HG03097 (cell line): Measurements from ENCODE around the gene C16orf74.
A peak's percentile ranks its signal among the peaks of the same experiment; 100 is the strongest.

ENCODE experiments used
- ATAC-seq: cut with Tn5 transposase; IDR thresholded peaks from one replicate; pipeline ENCODE4 v1.9.1; 2021; ENCODE audit not compliant: unreplicated experiment, low FRiP score

Gene C16orf74

GRCh38 chr16:85777583-85778310 is 26.9 kb upstream of the C16orf74 start:
- no peak for ATAC-seq

- no peak for ATAC-seq
Observed at GRCh38 chr16:85774811-85775210, 23.9 kb upstream of the C16orf74 start.

- ATAC-seq: no peak
Observed at GRCh38 chr16:85774136-85774535, 23.2 kb upstream of the C16orf74 start.

- ATAC-seq: no peak
Observed at GRCh38 chr16:85773044-85773443, 22.1 kb upstream of the C16orf74 start.

- ATAC-seq: no peak
Observed at GRCh38 chr16:85770741-85771140, 19.8 kb upstream of the C16orf74 start.

- no peak for ATAC-seq
Observed at GRCh38 chr16:85768199-85768598, 17.3 kb upstream of the C16orf74 start.

- no peak for ATAC-seq
Observed at GRCh38 chr16:85767531-85767930, 16.6 kb upstream of the C16orf74 start.

GRCh38 chr16:85765767-85766166 is 14.9 kb upstream of the C16orf74 start:
- no peak for ATAC-seq

GRCh38 chr16:85765211-85765610 is 14.3 kb upstream of the C16orf74 start:
- no peak for ATAC-seq

- no peak for ATAC-seq
Observed at GRCh38 chr16:85763616-85764015, 12.7 kb upstream of the C16orf74 start.

- no peak for ATAC-seq
Observed at GRCh38 chr16:85762970-85763369, 12.1 kb upstream of the C16orf74 start.

- no peak for ATAC-seq
Observed at GRCh38 chr16:85761861-85762260, 11.0 kb upstream of the C16orf74 start.

GRCh38 chr16:85759631-85760419 is 8.9 kb upstream of the C16orf74 start:
- no peak for ATAC-seq

- no peak for ATAC-seq
Observed at GRCh38 chr16:85759136-85759535, 8.2 kb upstream of the C16orf74 start.

- ATAC-seq: peak; percentile 35
Observed at GRCh38 chr16:85757341-85757822, 6.5 kb upstream of the C16orf74 start.

- ATAC-seq: no peak
Observed at GRCh38 chr16:85755929-85756768, 5.3 kb upstream of the C16orf74 start.

GRCh38 chr16:85754413-85754812 is 3.5 kb upstream of the C16orf74 start:
- no peak for ATAC-seq

GRCh38 chr16:85753976-85754375 is 3.1 kb upstream of the C16orf74 start:
- ATAC-seq: no peak

- ATAC-seq: no peak
Observed at GRCh38 chr16:85753559-85753958, 2.7 kb upstream of the C16orf74 start.

GRCh38 chr16:85752511-85753420 is 1.9 kb upstream of the C16orf74 start:
- ATAC-seq: no peak
